Endometrial microvascular endothelial cells (primary cell): Measurements from ENCODE around the gene PTPN14. TPM values are rescaled to one million over a fixed set of nuclear protein-coding genes. Genes with fewer than 3 reads are reported as not detected.
"Not testable (repeated sequence)": the region's sequence is repeated elsewhere in the genome, so short reads cannot be mapped to it uniquely, and the experiment has no call there.

Experiments
- in situ Hi-C: cut with HindIII; loops from 2 replicates; pipeline ENCODE4 v1.10.0; 2017; ENCODE audit warnings: low sequenced_read_pairs, low pct_unique_long_range_greater_than_20kb; ENCODE audit errors: inconsistent ontology term
- total RNA-seq: library from RNA; depleted of rRNA; stranded (reverse); fragments of >200 nt; gene quantifications from one replicate; pipeline ENCODE4 v1.2.3, GENCODE V29; 2015; ENCODE audit errors: inconsistent ontology term

PTPN14 gene
- total RNA-seq, 1 donor from 2014 or later: 63.4 TPM

DNA sequence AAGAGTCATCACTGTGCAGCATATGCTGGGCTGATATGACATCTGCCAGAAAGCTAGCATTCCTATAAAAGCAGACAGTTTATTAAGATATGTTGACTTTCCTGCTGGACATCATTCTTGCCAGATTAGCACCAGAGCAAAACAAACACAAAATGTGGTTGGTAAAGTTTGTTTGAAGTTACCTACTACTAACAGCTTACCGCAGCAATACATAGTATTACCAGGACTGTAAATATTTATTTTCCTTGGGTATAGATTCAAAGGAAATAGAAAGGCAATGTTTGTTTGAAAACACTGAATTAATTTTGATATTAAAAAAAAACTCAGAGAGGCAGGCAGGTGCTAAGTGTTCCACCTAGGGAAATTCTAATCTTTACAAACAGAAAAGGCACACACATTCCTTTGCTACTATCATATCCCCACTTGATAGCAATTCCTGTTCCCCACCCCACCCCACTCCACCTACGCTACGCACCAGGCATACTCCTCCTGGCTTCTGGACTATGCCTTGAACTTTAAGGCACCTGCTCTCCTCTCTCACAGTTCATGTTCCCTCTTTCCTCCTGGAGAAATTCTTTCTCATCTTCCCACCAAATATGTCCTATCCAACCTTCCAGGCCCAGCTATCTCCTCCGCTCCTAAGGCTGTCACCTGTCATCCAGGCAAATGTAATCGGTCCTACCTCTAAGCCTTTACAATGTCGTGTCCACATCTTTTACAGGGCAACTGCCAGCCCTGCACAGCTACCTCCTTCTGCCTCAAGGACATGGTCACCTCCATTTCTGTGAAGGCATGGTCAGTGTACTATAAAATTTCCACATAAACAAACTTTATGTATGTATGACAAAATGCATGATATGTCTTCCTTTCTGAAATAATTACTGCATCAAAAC is 34.7 kb downstream of the PTPN14 start:
- in situ Hi-C loops: no loop called here

- in situ Hi-C loops: no loop called here
Observed at GRCh38 chr1:214515544-214516433, 35.6 kb downstream of the PTPN14 start.

GRCh38 chr1:214514819-214515383 is 36.5 kb downstream of the PTPN14 start:
- in situ Hi-C loops: no loop called here

GRCh38 chr1:214514032-214514818 is 37.2 kb downstream of the PTPN14 start:
- in situ Hi-C loops: no loop called here

GRCh38 chr1:214513394-214513793 is 38.0 kb downstream of the PTPN14 start:
- in situ Hi-C loops: no loop called here

GRCh38 chr1:214511639-214511998 is 39.8 kb downstream of the PTPN14 start:
- in situ Hi-C loops: no loop called here

- in situ Hi-C loops: no loop called here
Observed at GRCh38 chr1:214510914-214511638, 40.3 kb downstream of the PTPN14 start.

DNA sequence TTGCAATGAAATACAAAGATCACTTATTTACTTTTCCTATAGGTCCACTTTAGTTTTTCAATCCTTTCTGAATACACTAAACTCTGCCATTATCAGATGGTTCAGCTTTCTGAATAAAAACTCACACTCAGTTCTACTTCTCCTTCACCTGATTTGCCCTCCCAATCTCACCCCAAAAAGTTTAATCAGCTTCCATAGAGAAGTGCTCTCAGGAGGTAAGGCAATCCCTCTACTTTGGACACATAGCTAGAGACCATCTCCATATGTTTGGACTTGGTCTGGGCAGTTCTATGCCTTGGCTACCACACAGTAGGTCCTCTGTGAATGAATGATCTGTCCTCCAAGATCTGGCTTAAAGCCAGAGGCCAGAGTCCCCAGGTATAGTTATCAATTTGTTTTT is 40.9 kb downstream of the PTPN14 start:
- in situ Hi-C loops: no loop called here

DNA sequence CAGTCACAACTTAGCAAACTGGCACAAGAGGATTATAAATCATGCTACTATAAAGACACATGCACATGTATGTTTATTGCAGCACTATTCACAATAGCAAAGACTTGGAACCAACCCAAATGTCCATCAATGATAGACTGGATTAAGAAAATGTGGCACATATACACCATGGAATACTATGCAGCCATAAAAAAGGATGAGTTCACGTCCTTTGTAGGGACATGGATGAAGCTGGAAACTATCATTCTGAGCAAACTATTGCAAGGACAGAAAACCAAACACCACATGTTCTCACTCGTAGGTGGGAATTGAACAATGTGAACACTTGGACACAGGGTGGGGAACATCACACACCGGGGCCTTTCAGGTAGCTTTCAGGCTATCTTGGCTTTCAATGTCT is 41.8 kb downstream of the PTPN14 start:
- in situ Hi-C loops: not testable (repeated sequence)

GRCh38 chr1:214506972-214507431 is 44.4 kb downstream of the PTPN14 start:
- in situ Hi-C loops: no loop called here

DNA sequence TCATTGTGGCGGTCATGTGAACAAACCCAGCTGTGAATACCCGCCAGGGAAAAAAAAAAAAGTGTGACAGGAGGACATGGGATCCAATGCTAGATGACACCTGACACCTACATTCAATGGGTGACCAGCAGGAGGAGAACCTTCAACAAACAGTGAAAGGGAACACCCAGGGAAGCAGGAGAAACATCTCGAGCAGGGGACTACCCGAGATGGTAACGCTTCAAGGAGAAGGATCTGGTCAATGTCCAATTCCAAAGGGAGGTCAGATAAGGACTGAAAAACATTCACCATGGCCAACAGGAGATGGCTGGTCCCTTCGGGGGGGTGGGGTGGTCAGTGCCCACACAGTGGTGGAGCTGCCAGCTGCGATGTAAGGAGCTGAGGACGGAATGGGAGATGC is 46.3 kb downstream of the PTPN14 start:
- in situ Hi-C loops: no loop called here

DNA sequence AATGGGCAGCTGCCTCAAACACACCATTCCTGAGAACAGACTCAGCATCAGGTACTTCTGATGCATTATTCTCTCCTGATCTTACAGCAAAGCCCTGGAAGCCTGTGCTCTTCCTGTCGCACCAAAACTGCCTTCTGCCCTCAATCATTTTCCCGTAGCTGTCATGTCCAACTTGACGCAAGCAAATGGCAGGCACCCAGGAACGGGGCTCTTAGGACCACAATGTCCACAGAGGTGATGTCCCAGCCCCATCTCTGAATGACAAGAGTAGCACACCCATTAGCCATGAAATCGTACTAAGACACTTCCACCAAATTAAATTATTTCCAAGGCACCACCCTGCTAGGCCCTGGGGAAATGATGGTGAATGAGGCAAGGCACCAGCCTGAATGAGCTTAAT is 47.1 kb downstream of the PTPN14 start:
- in situ Hi-C loops: no loop called here

DNA sequence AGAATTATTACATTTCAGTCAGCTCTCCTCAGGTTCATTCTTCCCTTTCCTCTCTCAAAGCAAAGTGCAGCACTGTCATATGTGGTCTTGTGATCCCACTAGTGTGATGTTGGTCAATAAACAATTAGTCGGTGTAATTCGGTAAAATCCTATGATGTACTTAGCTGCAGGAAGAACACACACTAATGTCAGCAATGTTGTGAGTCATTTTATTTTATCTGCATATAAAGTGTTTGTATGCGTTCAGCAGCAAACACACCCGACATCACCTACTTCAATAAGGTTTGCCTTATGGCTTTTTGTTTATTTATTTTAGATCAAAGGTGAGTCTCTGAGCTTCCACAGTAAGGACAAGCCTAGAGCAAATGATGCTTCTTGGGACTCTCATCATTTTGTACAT is 47.8 kb downstream of the PTPN14 start:
- in situ Hi-C loops: no loop called here

DNA sequence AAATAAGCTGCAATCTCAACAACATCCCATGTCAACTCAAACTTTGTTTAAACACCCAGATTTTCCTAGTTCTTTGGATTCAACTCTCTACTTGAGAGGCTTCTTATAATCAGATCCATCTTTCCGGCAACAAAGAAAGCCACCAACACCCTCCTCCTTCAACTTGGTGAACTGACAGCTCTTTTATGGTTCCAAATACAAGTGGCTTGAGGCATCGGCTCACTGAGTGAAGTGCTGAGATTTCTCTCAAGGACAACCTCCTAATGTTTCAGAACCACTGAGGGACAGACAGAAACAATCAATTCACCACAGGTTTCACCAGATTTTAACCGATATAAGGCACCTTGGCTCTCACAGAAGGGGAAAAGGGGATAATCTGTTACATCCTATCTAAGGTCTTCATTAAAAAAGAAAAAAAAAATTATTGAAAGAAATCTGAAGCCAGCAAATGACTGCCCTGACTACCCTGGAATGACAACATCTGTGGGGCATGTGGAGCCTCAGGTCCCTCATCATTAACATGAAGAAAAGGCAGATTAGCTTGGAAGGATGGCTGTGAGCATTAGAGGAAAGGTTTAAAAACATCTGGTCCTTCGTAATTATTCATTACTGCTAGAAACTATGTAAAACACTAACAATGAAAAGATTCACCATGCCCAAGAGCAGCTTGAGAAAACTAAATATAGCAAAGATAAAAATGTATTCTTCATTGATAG is 50.9 kb downstream of the PTPN14 start:
- in situ Hi-C loops: no loop called here

GRCh38 chr1:214499732-214500131 is 51.7 kb downstream of the PTPN14 start:
- in situ Hi-C loops: no loop called here

DNA sequence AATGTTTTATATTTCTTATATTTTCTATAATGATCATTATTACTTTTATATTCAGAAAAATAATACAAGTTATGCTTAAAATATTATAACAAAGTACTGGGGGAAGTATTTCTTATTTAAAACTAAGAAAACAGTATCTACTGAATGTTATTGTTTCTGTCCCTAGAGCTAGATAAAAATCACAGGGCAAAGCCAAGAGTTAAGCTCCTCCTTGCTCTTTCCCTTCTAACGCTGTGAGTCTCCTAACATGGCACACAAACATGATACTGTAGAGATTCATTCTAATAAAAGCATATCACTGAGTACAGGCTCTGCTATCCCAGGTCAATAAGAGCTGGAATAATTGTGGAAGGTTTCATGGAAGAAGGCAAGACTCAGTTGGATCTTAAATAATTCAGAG is 53.4 kb downstream of the PTPN14 start:
- in situ Hi-C loops: no loop called here

GRCh38 chr1:214496126-214496525 is 55.3 kb downstream of the PTPN14 start:
- in situ Hi-C loops: no loop called here

GRCh38 chr1:214494706-214495105 is 56.7 kb downstream of the PTPN14 start:
- in situ Hi-C loops: no loop called here
